Subcutaneous adipose tissue (tissue), 4 donors: ENCODE results near the gene CCNF. TPM values are rescaled to one million over a fixed set of nuclear protein-coding genes. Genes with fewer than 3 reads are reported as not detected.

Experiments
- CTCF ChIP-seq: fragments of 450-650 bp; IDR thresholded peaks from one replicate; pipeline ENCODE4 v1.5.1; 2016; ENCODE audit warnings: low read depth, mild to moderate bottlenecking, control low read depth, antibody characterized with exemption, moderate library complexity
- total RNA-seq, 4 donors: library from RNA; depleted of rRNA; stranded (reverse); fragments of >200 nt; gene quantifications; one replicate each; pipeline ENCODE4 v1.1.0, GENCODE V29; 2016

Gene CCNF
- total RNA-seq, 4 donors from 2014 or later: 1.8 to 5.1 (median 2.0) TPM

- TF ChIP-seq CTCF: no peak
Measured at GRCh38 chr16:2476345-2476720, 47.1 kb downstream of the CCNF start.

- no peak for TF ChIP-seq CTCF
Measured at GRCh38 chr16:2476741-2477140, 47.5 kb downstream of the CCNF start.

GRCh38 chr16:2477327-2477726 lies 48.1 kb downstream of the CCNF start:
- TF ChIP-seq CTCF: no peak

- TF ChIP-seq CTCF: no peak
Measured at GRCh38 chr16:2478279-2478678, 49.0 kb downstream of the CCNF start.

GRCh38 chr16:2480948-2481347 lies 51.7 kb downstream of the CCNF start:
- no peak for TF ChIP-seq CTCF

- TF ChIP-seq CTCF: no peak
Measured at GRCh38 chr16:2481676-2482075, 52.4 kb downstream of the CCNF start.

- TF ChIP-seq CTCF: no peak
Measured at GRCh38 chr16:2482249-2482648, 53.0 kb downstream of the CCNF start.
